ENCODE results near the gene RASAL2. TPM values are rescaled to one million over a fixed set of nuclear protein-coding genes. Genes with fewer than 3 reads are reported as not detected.

The RASAL2 gene
- total RNA-seq, 4 donors from 2014 or later: 26.0 to 51.4 (median 31.0) TPM

GRCh38 chr1:178091986-178092745, 1.7 kb upstream of the RASAL2 start:
- TF ChIP-seq, protein P1, sequence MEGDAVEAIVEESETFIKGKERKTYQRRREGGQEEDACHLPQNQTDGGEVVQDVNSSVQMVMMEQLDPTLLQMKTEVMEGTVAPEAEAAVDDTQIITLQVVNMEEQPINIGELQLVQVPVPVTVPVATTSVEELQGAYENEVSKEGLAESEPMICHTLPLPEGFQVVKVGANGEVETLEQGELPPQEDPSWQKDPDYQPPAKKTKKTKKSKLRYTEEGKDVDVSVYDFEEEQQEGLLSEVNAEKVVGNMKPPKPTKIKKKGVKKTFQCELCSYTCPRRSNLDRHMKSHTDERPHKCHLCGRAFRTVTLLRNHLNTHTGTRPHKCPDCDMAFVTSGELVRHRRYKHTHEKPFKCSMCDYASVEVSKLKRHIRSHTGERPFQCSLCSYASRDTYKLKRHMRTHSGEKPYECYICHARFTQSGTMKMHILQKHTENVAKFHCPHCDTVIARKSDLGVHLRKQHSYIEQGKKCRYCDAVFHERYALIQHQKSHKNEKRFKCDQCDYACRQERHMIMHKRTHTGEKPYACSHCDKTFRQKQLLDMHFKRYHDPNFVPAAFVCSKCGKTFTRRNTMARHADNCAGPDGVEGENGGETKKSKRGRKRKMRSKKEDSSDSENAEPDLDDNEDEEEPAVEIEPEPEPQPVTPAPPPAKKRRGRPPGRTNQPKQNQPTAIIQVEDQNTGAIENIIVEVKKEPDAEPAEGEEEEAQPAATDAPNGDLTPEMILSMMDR (IDR thresholded peaks at IDR 0.05): no peak
- no peak for TF ChIP-seq POLR2A (IDR thresholded peaks at IDR 0.05)
- no peak for DNase-seq (ENCODE audit: low spot score in 2 of 2)
- intact Hi-C loops (cut with DNase I; ENCODE audit: low total_unique reads): no loop called here
- no peak overlapping the region for H3K4me3 ChIP-seq (ENCODE audit: low read depth, poor library complexity, severe bottlenecking)
- 80 to 83% methylated on average over 3 of the region's 3 CpGs for WGBS, 2 donors

- peak; percentile 25 to 86 for DNase-seq (ENCODE audit: low spot score in 2 of 2)
- peak overlapping the region; percentile 38 for H3K4me3 ChIP-seq (ENCODE audit: low read depth, poor library complexity, severe bottlenecking)
- WGBS, 2 donors: 5% methylated on average over 11 of the region's 11 CpGs
- intact Hi-C loops (cut with DNase I; ENCODE audit: low total_unique reads): no loop called here
- no peak for TF ChIP-seq POLR2A (IDR thresholded peaks at IDR 0.05)
- TF ChIP-seq, protein P1 (IDR thresholded peaks at IDR 0.05): no peak
Measured at GRCh38 chr1:178092878-178093493, 918 bp upstream of the RASAL2 start.

GRCh38 chr1:178093494-178093950, 382 bp upstream of the RASAL2 start:
- 1 to 4% methylated on average over 31 to 42 of the region's 42 CpGs for WGBS, 2 donors
- intact Hi-C loops (cut with DNase I; ENCODE audit: low total_unique reads): no loop called here

DNA sequence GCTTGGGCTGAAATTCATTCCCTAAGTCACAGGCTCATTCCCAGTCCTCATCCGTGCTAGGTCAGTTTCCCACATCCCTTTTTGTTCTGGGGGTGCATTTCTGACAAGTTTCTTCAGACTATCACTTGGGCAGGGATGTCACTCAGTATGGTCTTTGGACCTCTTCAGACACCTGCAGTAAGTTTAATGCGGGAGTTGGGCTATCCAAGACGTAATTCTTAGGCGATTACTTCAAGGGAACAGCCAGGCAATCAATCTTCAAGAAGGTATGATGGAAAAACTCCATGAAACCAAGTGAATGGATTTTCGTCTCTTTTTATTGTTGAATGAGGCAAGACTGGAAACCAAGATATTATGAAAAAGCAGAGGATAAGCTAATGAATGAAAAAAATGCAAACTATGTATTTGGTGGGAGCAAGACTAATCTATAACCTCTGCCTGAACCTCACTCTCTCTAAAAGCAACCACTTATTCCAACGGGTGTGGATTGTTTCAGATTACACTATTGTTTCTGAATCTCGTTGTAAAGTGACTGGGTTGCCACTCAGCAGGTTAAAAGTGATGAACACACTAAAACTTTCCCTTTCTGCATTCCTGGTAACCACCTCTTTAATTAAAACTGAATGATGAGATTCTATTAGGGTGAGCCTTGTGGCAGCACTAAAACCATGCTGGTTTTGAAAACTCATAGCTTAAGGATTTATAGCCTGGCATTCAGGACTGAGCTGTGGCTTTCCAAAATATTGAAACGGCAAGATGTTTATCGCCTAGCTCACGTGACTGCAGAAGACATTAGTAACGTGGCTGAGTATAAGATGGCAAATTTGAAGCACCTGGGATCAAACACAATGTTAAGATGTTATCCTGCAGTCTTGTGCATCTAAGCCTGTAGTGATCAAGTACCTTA, 1.1 kb downstream of the RASAL2 start:
- intact Hi-C loops (cut with DNase I; ENCODE audit: low total_unique reads): no loop called here
- H3K4me3 ChIP-seq (ENCODE audit: low read depth, poor library complexity, severe bottlenecking): peak overlapping the region; percentile 96
- TF ChIP-seq, protein P1 (IDR thresholded peaks at IDR 0.05): no peak
- no peak for TF ChIP-seq POLR2A (IDR thresholded peaks at IDR 0.05)
- DNase-seq (ENCODE audit: low spot score in 2 of 2): no peak
- 5 to 6% methylated on average over 11 of the region's 11 CpGs for WGBS, 2 donors

More at GRCh38 chr1:178093494-178093950, 382 bp upstream of the RASAL2 start:
- DNase-seq (ENCODE audit: low spot score in 2 of 2): peak; percentile 91 to 97
- TF ChIP-seq POLR2A (IDR thresholded peaks at IDR 0.05): no peak
- TF ChIP-seq, protein P1 (IDR thresholded peaks at IDR 0.05): no peak
- H3K4me3 ChIP-seq (ENCODE audit: low read depth, poor library complexity, severe bottlenecking): peak overlapping the region; percentile 96

GRCh38 chr1:178096421-178096820, 2.5 kb downstream of the RASAL2 start:
- 77 to 82% methylated on average over 3 of the region's 3 CpGs for WGBS, 2 donors
- DNase-seq (ENCODE audit: low spot score in 2 of 2): no peak
- H3K4me3 ChIP-seq (ENCODE audit: low read depth, poor library complexity, severe bottlenecking): no peak overlapping the region
- intact Hi-C loops (cut with DNase I; ENCODE audit: low total_unique reads): no loop called here
- TF ChIP-seq POLR2A (IDR thresholded peaks at IDR 0.05): no peak
- TF ChIP-seq, protein P1 (IDR thresholded peaks at IDR 0.05): no peak
